ENCODE results near the gene ABR. TPM values are rescaled to one million over a fixed set of nuclear protein-coding genes. Genes with fewer than 3 reads are reported as not detected.

Gene ABR
- total and polyA plus RNA-seq, 2 of the 13 experiments (the other 11 are each of a cell fraction or from before 2014, with no cell fraction given) = 12.4 to 40.4 TPM

DNA sequence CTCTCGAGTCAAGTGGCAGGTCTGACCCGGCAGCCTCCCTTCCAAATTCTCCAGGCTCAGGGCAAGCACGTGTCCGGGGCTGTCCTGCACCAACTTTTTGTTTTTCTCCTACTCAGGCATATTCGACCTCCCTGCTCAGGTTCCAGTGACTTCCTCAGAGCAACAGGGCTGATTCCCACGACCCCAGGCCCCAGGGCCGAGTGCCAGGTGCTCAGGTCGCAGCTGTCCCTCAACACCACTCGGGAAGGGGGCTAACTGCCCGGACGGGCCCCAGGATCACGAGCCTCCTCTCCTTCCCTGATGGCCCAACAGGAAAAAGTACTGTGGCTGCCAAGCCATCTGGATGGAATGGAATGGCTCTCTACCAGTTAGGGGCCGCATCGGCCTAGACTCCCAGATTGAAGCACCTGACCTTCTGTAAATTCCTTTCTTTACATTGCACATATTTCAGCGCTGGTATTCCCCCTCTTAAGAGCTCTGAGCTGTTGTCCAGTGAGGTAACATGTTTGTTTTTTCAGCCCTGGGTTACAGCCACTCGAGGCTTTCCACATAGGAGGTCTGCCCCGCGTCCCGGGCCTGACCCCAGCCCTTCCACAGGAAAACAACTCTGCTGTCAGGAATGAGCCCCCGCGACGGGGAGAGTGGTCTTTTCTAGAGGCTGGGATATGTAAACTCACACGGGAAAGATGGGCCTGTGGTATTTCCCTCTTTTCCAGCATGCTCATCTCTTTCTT lies 225.2 kb downstream of the ABR start (continued):
- TF ChIP-seq KLF9 (CRISPR knock-in tag; IDR thresholded peaks at IDR 0.05; ENCODE audit: low read depth) (no peak), ZNF772 (CRISPR knock-in tag; IDR thresholded peaks at IDR 0.05) (no peak), ZNF136 (CRISPR knock-in tag; IDR thresholded peaks at IDR 0.05; ENCODE audit: low read depth) (no peak), MLLT10 (CRISPR knock-in tag; IDR thresholded peaks at IDR 0.05) (no peak), NRL (CRISPR knock-in tag; IDR thresholded peaks at IDR 0.05; ENCODE audit: borderline replicate concordance) (no peak), GZF1 (CRISPR knock-in tag; IDR thresholded peaks at IDR 0.05) (no peak), ZNF556 (CRISPR knock-in tag; IDR thresholded peaks at IDR 0.05; ENCODE audit: borderline replicate concordance) (no peak), YEATS2 (CRISPR knock-in tag; IDR thresholded peaks at IDR 0.05; ENCODE audit: borderline replicate concordance) (peak; percentile 34; the same call in 1 of the 2 replicates), FOXO1 (CRISPR knock-in tag; IDR thresholded peaks at IDR 0.05) (no peak), ZFY (CRISPR knock-in tag; IDR thresholded peaks at IDR 0.05) (peak; percentile 48; the same call in 1 of the 2 replicates), ETV6 (CRISPR knock-in tag; conservative IDR thresholded peaks at IDR 0.05) (no peak), NFKBIZ (CRISPR knock-in tag; IDR thresholded peaks at IDR 0.05) (no peak), PAX8 (CRISPR knock-in tag; IDR thresholded peaks at IDR 0.05; ENCODE audit: borderline replicate concordance) (no peak), JUND (CRISPR knock-in tag; IDR thresholded peaks at IDR 0.05) (no peak), ZNF546 (CRISPR knock-in tag; conservative IDR thresholded peaks at IDR 0.05) (no peak), ZNF451 (CRISPR knock-in tag; IDR thresholded peaks at IDR 0.05) (no peak), SALL1 (CRISPR knock-in tag; IDR thresholded peaks at IDR 0.05) (peak; percentile 40; the same call in 1 of the 2 replicates), CBFB (CRISPR knock-in tag; IDR thresholded peaks at IDR 0.05) (no peak), ZNF496 (CRISPR knock-in tag; IDR thresholded peaks at IDR 0.05; ENCODE audit: insufficient replicate concordance) (no peak), ZNF777 (CRISPR knock-in tag; IDR thresholded peaks at IDR 0.05) (no peak), ZNF563 (CRISPR knock-in tag; IDR thresholded peaks at IDR 0.05) (no peak), ZNF354B (CRISPR knock-in tag; IDR thresholded peaks at IDR 0.05) (no peak), ZNF446 (CRISPR knock-in tag; IDR thresholded peaks at IDR 0.05) (no peak), SP4 (CRISPR knock-in tag; IDR thresholded peaks at IDR 0.05) (no peak), MXI1 (IDR thresholded peaks at IDR 0.05; ENCODE audit: borderline replicate concordance, low read depth, low read length) (no peak), CHD2 (IDR thresholded peaks at IDR 0.05; ENCODE audit: low read depth, low read length) (no peak)
- TF ChIP-seq, protein P1, sequence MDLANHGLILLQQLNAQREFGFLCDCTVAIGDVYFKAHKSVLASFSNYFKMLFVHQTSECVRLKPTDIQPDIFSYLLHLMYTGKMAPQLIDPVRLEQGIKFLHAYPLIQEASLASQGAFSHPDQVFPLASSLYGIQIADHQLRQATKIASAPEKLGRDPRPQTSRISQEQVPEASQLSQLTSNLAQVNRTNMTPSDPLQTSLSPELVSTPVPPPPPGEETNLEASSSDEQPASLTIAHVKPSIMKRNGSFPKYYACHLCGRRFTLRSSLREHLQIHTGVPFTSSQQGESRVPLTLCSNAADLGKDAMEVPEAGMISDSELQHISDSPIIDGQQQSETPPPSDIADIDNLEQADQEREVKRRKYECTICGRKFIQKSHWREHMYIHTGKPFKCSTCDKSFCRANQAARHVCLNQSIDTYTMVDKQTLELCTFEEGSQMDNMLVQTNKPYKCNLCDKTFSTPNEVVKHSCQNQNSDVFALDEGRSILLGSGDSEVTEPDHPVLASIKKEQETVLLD (CRISPR knock-in tag; IDR thresholded peaks at IDR 0.05; ENCODE audit: low read depth) = no peak
- TF ChIP-seq, protein P2, sequence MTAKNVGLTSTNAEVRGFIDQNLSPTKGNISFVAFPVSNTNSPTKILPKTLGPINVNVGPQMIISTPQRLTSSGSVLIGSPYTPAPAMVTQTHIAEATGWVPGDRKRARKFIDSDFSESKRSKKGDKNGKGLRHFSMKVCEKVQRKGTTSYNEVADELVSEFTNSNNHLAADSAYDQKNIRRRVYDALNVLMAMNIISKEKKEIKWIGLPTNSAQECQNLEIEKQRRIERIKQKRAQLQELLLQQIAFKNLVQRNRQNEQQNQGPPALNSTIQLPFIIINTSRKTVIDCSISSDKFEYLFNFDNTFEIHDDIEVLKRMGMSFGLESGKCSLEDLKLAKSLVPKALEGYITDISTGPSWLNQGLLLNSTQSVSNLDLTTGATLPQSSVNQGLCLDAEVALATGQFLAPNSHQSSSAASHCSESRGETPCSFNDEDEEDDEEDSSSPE (CRISPR knock-in tag; IDR thresholded peaks at IDR 0.05) = no peak
- TF ChIP-seq, protein P3, sequence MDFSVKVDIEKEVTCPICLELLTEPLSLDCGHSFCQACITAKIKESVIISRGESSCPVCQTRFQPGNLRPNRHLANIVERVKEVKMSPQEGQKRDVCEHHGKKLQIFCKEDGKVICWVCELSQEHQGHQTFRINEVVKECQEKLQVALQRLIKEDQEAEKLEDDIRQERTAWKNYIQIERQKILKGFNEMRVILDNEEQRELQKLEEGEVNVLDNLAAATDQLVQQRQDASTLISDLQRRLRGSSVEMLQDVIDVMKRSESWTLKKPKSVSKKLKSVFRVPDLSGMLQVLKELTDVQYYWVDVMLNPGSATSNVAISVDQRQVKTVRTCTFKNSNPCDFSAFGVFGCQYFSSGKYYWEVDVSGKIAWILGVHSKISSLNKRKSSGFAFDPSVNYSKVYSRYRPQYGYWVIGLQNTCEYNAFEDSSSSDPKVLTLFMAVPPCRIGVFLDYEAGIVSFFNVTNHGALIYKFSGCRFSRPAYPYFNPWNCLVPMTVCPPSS (IDR thresholded peaks at IDR 0.05) = no peak
- TF ChIP-seq, protein P4, sequence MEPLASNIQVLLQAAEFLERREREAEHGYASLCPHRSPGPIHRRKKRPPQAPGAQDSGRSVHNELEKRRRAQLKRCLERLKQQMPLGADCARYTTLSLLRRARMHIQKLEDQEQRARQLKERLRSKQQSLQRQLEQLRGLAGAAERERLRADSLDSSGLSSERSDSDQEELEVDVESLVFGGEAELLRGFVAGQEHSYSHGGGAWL (CRISPR knock-in tag; IDR thresholded peaks at IDR 0.05) = no peak
